GM12878 (cell line): ENCODE measurements around the gene ARHGEF17. TPM values are rescaled to one million over a fixed set of nuclear protein-coding genes. Genes with fewer than 3 reads are reported as not detected.
A peak's percentile ranks its signal among the peaks of the same experiment; 100 is the strongest.

Experiments used
- ATAC-seq: fragments of 200-7000 bp; cut with Tn5 transposase; 3 replicates; pipeline ENCODE4 v1.9.1; 2020; ENCODE audit warnings: mild to moderate bottlenecking, moderate library complexity
- BruUV-seq: library from RNA; stranded (reverse); fragments of 400-500 nt; replicated peaks from 2 replicates; lab custom pipeline; 2021; lab: Mats Ljungman, UMichigan
- CTCF ChIA-PET: fragments of 300-600 bp; sonication (Branson Sonifier 250); formaldehyde crosslinking; extraction: SDS; loops from one replicate; lab custom pipeline; 2021; ENCODE audit warnings: inconsistent platforms; lab: Yijun Ruan, JAX
- POLR2A ChIA-PET: fragments of 350-600 bp; formaldehyde crosslinking; extraction: SDS; loops from one replicate; lab custom pipeline; 2021; ENCODE audit warnings: inconsistent platforms; lab: Charles Lee
- RAD21 ChIA-PET: fragments of 300-600 bp; sonication (Branson Sonifier 250); formaldehyde crosslinking; loops from one replicate; lab custom pipeline; 2023; ENCODE audit warnings: antibody characterized with exemption; ENCODE audit not compliant: unreplicated experiment; lab: Charles Lee
- SMC1A ChIA-PET: fragments of 300-600 bp; sonication (Branson Sonifier 250); formaldehyde crosslinking; loops from one replicate; lab custom pipeline; 2023; ENCODE audit not compliant: unreplicated experiment, uncharacterized antibody; lab: Charles Lee
- DNase-seq: peaks from one replicate; pipeline ENCODE4 v3.0.0-alpha.2; 2011; ENCODE audit warnings: low read depth, low spot score
- FAIRE-seq: peaks from 3 replicates; lab custom pipeline; 2011; peaks lifted over from hg19 to GRCh38; lab: Jason Lieb, UNC
- H2AFZ ChIP-seq: 2 replicates; pipeline ENCODE4 v1.6.0; 2011; ENCODE audit warnings: low read depth, low read length, control low read depth; ENCODE audit not compliant: control insufficient read depth
- H3K27ac ChIP-seq: 2 replicates; pipeline ENCODE4 v1.5.1; 2011; ENCODE audit warnings: control low read depth; ENCODE audit not compliant: control insufficient read depth, insufficient read depth
- H3K27me3 ChIP-seq, 2 experiments: replicated peaks in 1 of 2; 2 replicates each; pipeline versions ENCODE4 v1.6.0 to v1.6.1; 2011; ENCODE audit warnings: low read length in 1 of 2; ENCODE audit not compliant: control insufficient read depth in 2 of 2, insufficient read depth in 2 of 2
- H3K36me3 ChIP-seq, 2 experiments: 2 replicates each; pipeline ENCODE4 v1.5.1; 2011; ENCODE audit warnings: low read length in 1 of 2; ENCODE audit not compliant: control insufficient read depth in 2 of 2, insufficient read depth in 2 of 2
- H3K4me1 ChIP-seq: 2 replicates; pipeline ENCODE4 v1.6.1; 2011; ENCODE audit warnings: mild to moderate bottlenecking, low read length, moderate library complexity, mixed read lengths; ENCODE audit not compliant: control insufficient read depth, insufficient read depth
- H3K4me2 ChIP-seq: 2 replicates; pipeline ENCODE4 v1.6.0; 2011; ENCODE audit warnings: control low read depth; ENCODE audit not compliant: control insufficient read depth, insufficient read depth
- H3K4me3 ChIP-seq: fragments of 200-600 bp; sonication (generic); 2 replicates; pipeline ENCODE4 v1.5.1; 2016
- H3K79me2 ChIP-seq: 2 replicates; pipeline ENCODE4 v1.6.0; 2011; ENCODE audit warnings: low read length; ENCODE audit not compliant: control insufficient read depth, insufficient read depth
- H3K9ac ChIP-seq: 2 replicates; pipeline ENCODE4 v1.8.0; 2011; ENCODE audit warnings: low read length, control low read depth, mixed read lengths; ENCODE audit not compliant: control insufficient read depth, insufficient read depth
- H3K9me3 ChIP-seq: replicated peaks from 3 replicates; pipeline ENCODE4 v1.5.1; 2011; ENCODE audit warnings: mild to moderate bottlenecking, low read length; ENCODE audit not compliant: control insufficient read depth, insufficient read depth
- H4K20me1 ChIP-seq: 2 replicates; pipeline ENCODE4 v1.6.0; 2011; ENCODE audit not compliant: control insufficient read depth, insufficient read depth
- CTCF ChIP-seq, 3 experiments: IDR thresholded peaks in 2 of 3; conservative IDR thresholded peaks in 1 of 3; 2 replicates each; pipeline ENCODE4 v1.5.1; 2011; ENCODE audit warnings: low read depth in 3 of 3, low read length in 3 of 3, mild to moderate bottlenecking in 3 of 3, control low read depth in 2 of 3, moderate library complexity in 2 of 3, inconsistent platforms in 1 of 3, mixed read lengths in 1 of 3; ENCODE audit not compliant: control insufficient read depth in 2 of 3, insufficient read depth in 1 of 3; ENCODE audit errors: extremely low read depth in 1 of 3
- EGR1 ChIP-seq, 2 experiments: IDR thresholded peaks; 1 replicate in 1 of 2; 2 replicates in 1 of 2; pipeline ENCODE4 v1.6.1; 2011 to 2012; ENCODE audit warnings: low read depth in 2 of 2, low read length in 2 of 2, borderline replicate concordance in 1 of 2, mild to moderate bottlenecking in 1 of 2, moderate library complexity in 1 of 2
- HCFC1 ChIP-seq: fragments of 150-350 bp; IDR thresholded peaks from 2 replicates; pipeline ENCODE4 v1.6.1; 2014; ENCODE audit warnings: low read length
- IRF4 ChIP-seq: IDR thresholded peaks from 2 replicates; pipeline ENCODE4 v1.6.1; 2011; ENCODE audit warnings: low read depth, low read length
- JUND ChIP-seq: IDR thresholded peaks from 2 replicates; pipeline ENCODE4 v1.6.1; 2012; ENCODE audit warnings: low read depth, mild to moderate bottlenecking, low read length, improper control_type of control experiment, moderate library complexity
- MXI1 ChIP-seq: fragments of 150-350 bp; IDR thresholded peaks from 2 replicates; pipeline ENCODE4 v1.6.1; 2011; ENCODE audit warnings: low read depth, mild to moderate bottlenecking, inconsistent platforms, low read length, improper control_type of control experiment
- NFIC ChIP-seq: IDR thresholded peaks from 2 replicates; pipeline ENCODE4 v1.6.1; 2012; ENCODE audit warnings: low read depth, mild to moderate bottlenecking, inconsistent platforms, low read length, moderate library complexity
- NR2C1 ChIP-seq: fragments of 450-650 bp; IDR thresholded peaks from 2 replicates; pipeline ENCODE4 v1.6.1; 2017; ENCODE audit warnings: antibody characterized with exemption, mild to moderate bottlenecking, moderate library complexity
- PML ChIP-seq: IDR thresholded peaks from 2 replicates; pipeline ENCODE4 v1.6.1; 2012; ENCODE audit warnings: low read length, inconsistent platforms
- POLR2A ChIP-seq: IDR thresholded peaks from 2 replicates; pipeline ENCODE4 v1.6.1; 2011; ENCODE audit warnings: low read depth, mild to moderate bottlenecking, low read length
- SRF ChIP-seq, 2 experiments: IDR thresholded peaks; 2 replicates each; pipeline ENCODE4 v1.6.1; 2011; ENCODE audit warnings: low read depth in 2 of 2, low read length in 2 of 2, mild to moderate bottlenecking in 1 of 2, moderate library complexity in 1 of 2
- WGBS: methylation state at CpG from one replicate; pipeline ENCODE4 v1.1.6; 2016; ENCODE audit warnings: low lambda C conversion rate; ENCODE audit not compliant: insufficient replicate concordance, insufficient coverage; ENCODE audit errors: missing lambda C conversion rate; 5-methylcytosine and 5-hydroxymethylcytosine counted together
- in situ Hi-C: fragments of 300-500 bp; cut with MboI; formaldehyde crosslinking; loops from 9 replicates; pipeline ENCODE4 v1.14.3; 2018; ENCODE audit warnings: mixed read lengths
- intact Hi-C: fragments of 100-400 bp; cut with micrococcal nuclease; formaldehyde crosslinking; loops from one replicate; pipeline ENCODE4 v1.14.2; 2022; ENCODE audit not compliant: unreplicated experiment
- polyA plus RNA-seq, 11 experiments: library from polyadenylated mRNA; depleted of rRNA in 4 of 11; unstranded in 6 of 11; stranded (reverse) in 5 of 11; fragments of >200 nt; fragmentation: Nextera tagmentation in 4 of 11; fragmentation: Illumina TruSeq in 1 of 11; extraction: Ambion mirVana in 4 of 11; extraction: Trizol in 1 of 11; gene quantifications; 1 replicate in 1 of 11; 2 replicates in 10 of 11; pipeline versions ENCODE4 v1.2.1 to v1.2.3, GENCODE V29; 2011 to 2016; ENCODE audit warnings: inconsistent platforms in 2 of 11, missing spikeins in 2 of 11, low read depth in 1 of 11
- total RNA-seq, 4 experiments: library from RNA; depleted of rRNA in 3 of 4; stranded (reverse); fragments of >200 nt in 3 of 4; fragmentation: Illumina TruSeq in 1 of 4; extraction: Trizol in 1 of 4; gene quantifications; 2 replicates each; pipeline versions ENCODE4 v1.2.1 to v1.2.3, GENCODE V29; 2013 to 2021
- TF ChIP-seq, protein P1 (sequence below): fragments of 450-650 bp; IDR thresholded peaks from 2 replicates; pipeline ENCODE4 v1.6.1; 2014; ENCODE audit warnings: mild to moderate bottlenecking
- TF ChIP-seq, protein P2 (sequence below): IDR thresholded peaks from 2 replicates; pipeline ENCODE4 v1.6.1; 2011; ENCODE audit warnings: mild to moderate bottlenecking, low read depth, low read length, moderate library complexity; ENCODE audit not compliant: insufficient replicate concordance
- TF ChIP-seq, protein P3 (sequence below): fragments of 450-650 bp; IDR thresholded peaks from 2 replicates; pipeline ENCODE4 v1.6.1; 2016; ENCODE audit warnings: mild to moderate bottlenecking

Gene ARHGEF17
- total and polyA plus RNA-seq, 10 of the 15 experiments (the other 5 are each of a cell fraction or from before 2014, with no cell fraction given) = 0.15 to 11.0 (median 1.7) TPM

DNA sequence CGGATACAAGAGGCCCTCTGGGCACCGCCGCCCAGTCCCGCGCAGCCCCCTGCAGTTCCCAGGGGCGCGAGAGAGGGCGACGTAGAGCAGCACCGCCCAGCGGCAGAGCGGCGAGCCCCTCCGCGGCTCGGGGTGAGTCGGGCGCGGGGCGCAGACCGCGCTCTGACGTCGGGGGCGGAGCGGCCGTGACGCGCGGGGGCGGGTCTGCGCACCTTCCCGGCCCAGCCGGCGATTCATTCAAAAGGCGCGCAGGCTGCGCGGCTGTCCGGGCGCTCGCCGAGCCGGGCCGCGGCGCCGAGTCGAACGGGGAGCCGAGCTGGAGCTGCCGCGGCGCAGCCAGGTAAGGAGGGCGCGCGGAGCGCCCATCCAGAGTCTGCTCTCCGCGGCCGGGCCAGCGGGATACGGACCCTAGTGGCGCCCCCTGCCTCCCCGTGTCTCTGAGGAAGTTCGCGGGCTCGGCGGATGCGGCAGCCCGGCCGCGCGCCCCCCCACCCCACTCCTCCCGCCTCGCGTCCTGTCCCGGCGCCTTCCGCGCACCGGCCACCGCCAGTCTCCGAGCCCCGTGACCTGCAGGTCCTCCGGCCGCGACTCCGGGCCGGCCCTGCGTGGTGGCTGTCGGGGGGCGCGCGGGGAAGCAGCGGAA lies 68.2 kb downstream of the ARHGEF17 start, which contains the start of gene RELT:
Gene RELT (plus strand): TSS at position 240 of the 643 bp plus-strand sequence. CDS start 12,738 bp downstream, outside the sequence.
- Histone ChIP-seq H3K4me1 (peaks cover 43% of the 10 kb centered on the region), H3K9me3 (no peaks in the 10 kb centered on the region), H3K36me3 (no peaks in the 10 kb centered on the region; a peak in 1 of 4 replicates), H2AFZ (peak within 1 kb of the TSS; percentile 73), H3K9ac (peak within 1 kb of the TSS; percentile 92), H3K79me2 (peaks cover 51% of the 10 kb centered on the region), H4K20me1 (no peaks in the 10 kb centered on the region), H3K4me2 (peak within 1 kb of the TSS; percentile 88), H3K27me3 (no peaks in the 10 kb centered on the region), H3K27ac (peak within 1 kb of the TSS; percentile 92), H3K4me3 (peak within 1 kb of the TSS; percentile 81)
- FAIRE-seq = peak; percentile 87
- BruUV-seq = no TSS peak
- DNase-seq = peak; percentile 65
- POLR2A ChIA-PET = interaction anchor here (0.7 to 1.7 kb wide), 2 partner anchors 9 to 673 kb away, joined by 3 to 18 read pairs; no protein-coding TSS in a partner anchor
- SMC1A ChIA-PET = no interaction called here
- ATAC-seq = peak; percentile 75
- RAD21 ChIA-PET = interaction anchor here (0.9 to 2.2 kb wide), 4 partner anchors 9 to 25 kb away, joined by 3 to 10 read pairs (median 4); no protein-coding TSS in a partner anchor
- 0% methylated on average over 35 of the region's 96 CpGs for WGBS
- in situ Hi-C loops (no loop called here), intact Hi-C loops (loop anchor here (1.0 to 5.0 kb wide), 3 partner anchors 9 to 69 kb away; partner anchors contain the start of gene ARHGEF17)
- CTCF ChIA-PET = interaction anchor here (0.7 to 4.9 kb wide), 4 partner anchors 11 to 284 kb away, joined by 3 to 26 read pairs (median 8); no protein-coding TSS in a partner anchor
- TF ChIP-seq EGR1 (IDR thresholded peaks at IDR 0.05; ENCODE audit: borderline replicate concordance in 1 of 2, low read depth in 2 of 2, low read length in 2 of 2) (peak in 1 of 2 experiments; percentile 91; a peak in 2 of 3 replicates), NFIC (no peak), HCFC1 (no peak; the same call in 1 of the 2 replicates), PML (no peak), POLR2A (no peak), SRF (IDR thresholded peaks at IDR 0.05; ENCODE audit: low read depth in 2 of 2, low read length in 2 of 2) (no peak), CTCF (IDR thresholded peaks at IDR 0.05 in 2 of 3, conservative IDR thresholded peaks at IDR 0.05 in 1 of 3; ENCODE audit: control insufficient read depth in 2 of 3, extremely low read depth in 1 of 3, insufficient read depth in 1 of 3, low read depth in 3 of 3, low read length in 3 of 3) (peak; percentile 88 to 95 (median 90)), JUND (0 out of 2 replicates have a peak, but pooled peaks have one; percentile 47), MXI1 (peak; percentile 19; the same call in 1 of the 2 replicates), NR2C1 (peak; percentile 53; the same call in 1 of the 2 replicates), IRF4 (no peak)
- TF ChIP-seq, protein P1, sequence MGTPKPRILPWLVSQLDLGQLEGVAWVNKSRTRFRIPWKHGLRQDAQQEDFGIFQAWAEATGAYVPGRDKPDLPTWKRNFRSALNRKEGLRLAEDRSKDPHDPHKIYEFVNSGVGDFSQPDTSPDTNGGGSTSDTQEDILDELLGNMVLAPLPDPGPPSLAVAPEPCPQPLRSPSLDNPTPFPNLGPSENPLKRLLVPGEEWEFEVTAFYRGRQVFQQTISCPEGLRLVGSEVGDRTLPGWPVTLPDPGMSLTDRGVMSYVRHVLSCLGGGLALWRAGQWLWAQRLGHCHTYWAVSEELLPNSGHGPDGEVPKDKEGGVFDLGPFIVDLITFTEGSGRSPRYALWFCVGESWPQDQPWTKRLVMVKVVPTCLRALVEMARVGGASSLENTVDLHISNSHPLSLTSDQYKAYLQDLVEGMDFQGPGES = peak; percentile 44; the same call in 1 of the 2 replicates
- TF ChIP-seq, protein P2, sequence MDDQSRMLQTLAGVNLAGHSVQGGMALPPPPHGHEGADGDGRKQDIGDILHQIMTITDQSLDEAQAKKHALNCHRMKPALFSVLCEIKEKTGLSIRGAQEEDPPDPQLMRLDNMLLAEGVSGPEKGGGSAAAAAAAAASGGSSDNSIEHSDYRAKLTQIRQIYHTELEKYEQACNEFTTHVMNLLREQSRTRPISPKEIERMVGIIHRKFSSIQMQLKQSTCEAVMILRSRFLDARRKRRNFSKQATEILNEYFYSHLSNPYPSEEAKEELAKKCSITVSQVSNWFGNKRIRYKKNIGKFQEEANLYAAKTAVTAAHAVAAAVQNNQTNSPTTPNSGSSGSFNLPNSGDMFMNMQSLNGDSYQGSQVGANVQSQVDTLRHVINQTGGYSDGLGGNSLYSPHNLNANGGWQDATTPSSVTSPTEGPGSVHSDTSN = no peak
- TF ChIP-seq, protein P3, sequence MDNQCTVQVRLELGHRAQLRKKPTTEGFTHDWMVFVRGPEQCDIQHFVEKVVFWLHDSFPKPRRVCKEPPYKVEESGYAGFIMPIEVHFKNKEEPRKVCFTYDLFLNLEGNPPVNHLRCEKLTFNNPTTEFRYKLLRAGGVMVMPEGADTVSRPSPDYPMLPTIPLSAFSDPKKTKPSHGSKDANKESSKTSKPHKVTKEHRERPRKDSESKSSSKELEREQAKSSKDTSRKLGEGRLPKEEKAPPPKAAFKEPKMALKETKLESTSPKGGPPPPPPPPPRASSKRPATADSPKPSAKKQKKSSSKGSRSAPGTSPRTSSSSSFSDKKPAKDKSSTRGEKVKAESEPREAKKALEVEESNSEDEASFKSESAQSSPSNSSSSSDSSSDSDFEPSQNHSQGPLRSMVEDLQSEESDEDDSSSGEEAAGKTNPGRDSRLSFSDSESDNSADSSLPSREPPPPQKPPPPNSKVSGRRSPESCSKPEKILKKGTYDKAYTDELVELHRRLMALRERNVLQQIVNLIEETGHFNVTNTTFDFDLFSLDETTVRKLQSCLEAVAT = no peak
